Central memory CD4-positive, alpha-beta T cell (primary cell): Measurements from ENCODE around the gene KCNN3.
"Not testable (repeated sequence)": the region's sequence is repeated elsewhere in the genome, so short reads cannot be mapped to it uniquely, and the experiment has no call there.

ENCODE experiments used
- DNase-seq: peaks from one replicate; pipeline ENCODE4 v3.0.0; 2022

Gene KCNN3

DNA sequence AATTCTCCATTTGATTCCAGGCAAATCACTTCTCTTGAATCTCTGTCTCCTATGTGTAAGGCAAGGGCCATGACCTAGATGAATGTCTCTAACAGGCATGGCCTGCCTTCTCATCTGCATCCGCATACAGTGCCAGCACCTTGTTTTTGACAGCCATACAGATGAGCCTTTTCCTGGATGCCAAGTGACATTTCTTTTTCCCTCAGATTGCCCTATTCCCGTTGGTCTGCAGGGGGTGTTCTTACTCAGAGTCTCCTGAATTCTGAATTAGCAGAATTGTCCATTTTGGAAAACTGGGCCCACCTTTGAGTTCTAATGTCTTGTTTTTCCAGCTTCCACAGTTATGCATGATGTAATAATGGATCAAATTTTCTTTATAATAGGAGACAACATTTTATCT, 174.1 kb downstream of the KCNN3 start:
- DNase-seq = no peak

DNA sequence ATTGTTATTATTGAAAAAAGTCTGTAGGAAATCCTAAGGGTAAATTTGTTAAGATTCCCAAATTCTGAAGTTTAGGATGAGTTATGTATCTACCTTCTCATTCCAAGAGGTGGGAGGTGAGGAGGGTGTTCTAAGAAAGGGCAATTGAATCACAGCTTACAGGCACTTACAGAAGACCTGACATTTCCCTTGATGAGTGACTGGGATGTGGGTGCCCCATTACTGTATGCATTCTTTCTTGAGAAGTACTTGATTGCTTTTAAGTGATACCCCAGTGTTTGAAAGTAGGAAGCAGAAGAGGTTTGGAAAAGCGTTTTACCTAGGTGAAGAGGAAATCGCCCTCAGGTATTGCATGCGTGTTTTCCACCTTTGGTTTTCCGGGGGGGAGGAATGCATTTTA, 175.1 kb downstream of the KCNN3 start:
- DNase-seq = no peak

GRCh38 chr1:154689083-154689482, 181.0 kb downstream of the KCNN3 start:
- no peak for DNase-seq

GRCh38 chr1:154686507-154686906, 183.6 kb downstream of the KCNN3 start:
- no peak for DNase-seq

GRCh38 chr1:154683820-154684219, 186.3 kb downstream of the KCNN3 start:
- no peak for DNase-seq

DNA sequence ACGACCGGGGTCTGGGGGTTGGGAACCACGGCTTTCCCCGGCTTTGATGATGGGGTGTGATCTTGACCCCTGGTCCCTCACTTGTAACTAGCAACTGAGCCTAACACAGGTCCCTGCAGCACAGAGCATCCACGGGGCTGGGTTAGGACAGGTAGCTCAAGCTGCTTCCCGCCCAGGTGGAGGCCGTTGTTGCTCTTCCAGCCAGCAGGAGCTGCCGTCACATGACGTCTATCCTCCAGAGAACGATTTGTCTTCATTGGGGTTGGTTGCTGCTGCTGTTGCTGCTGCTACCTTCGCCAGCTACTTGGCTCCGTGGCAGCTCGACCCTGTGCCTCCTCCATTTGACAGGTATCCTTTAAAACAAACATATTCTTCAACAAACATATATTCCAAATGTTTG, 187.8 kb downstream of the KCNN3 start:
- DNase-seq = no peak

- not testable (repeated sequence) for DNase-seq
These were observed 192.2 kb downstream of the KCNN3 start for GRCh38 chr1:154677844-154678243.

DNA sequence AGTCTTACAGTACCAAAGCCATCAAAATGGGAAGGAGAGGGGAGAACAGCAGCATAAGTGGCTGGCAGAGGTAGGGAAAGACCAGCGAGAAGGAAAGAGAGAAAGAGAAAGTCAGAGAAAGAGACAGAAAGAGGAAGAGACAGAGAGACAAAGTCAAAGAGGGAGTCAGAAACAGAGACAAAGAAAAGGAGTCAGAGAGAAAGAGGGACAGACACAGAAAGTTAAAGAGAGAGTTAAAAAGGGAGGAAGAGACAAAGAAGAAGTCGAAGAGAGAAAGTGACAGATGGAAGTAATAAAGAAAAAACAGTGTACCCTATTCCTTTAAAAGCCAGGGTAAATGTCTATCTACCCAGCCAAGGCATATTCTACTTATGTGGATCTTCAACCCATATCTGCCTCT, 193.2 kb downstream of the KCNN3 start:
- DNase-seq = not testable (repeated sequence)

- DNase-seq = not testable (repeated sequence)
These were observed 195.6 kb downstream of the KCNN3 start for GRCh38 chr1:154674456-154674855.

- not testable (repeated sequence) for DNase-seq
These were observed 197.8 kb downstream of the KCNN3 start for GRCh38 chr1:154672245-154672644.

GRCh38 chr1:154671412-154671811, 198.7 kb downstream of the KCNN3 start:
- DNase-seq = not testable (repeated sequence)

GRCh38 chr1:154670310-154671270, 199.5 kb downstream of the KCNN3 start:
- DNase-seq = not testable (repeated sequence)

DNA sequence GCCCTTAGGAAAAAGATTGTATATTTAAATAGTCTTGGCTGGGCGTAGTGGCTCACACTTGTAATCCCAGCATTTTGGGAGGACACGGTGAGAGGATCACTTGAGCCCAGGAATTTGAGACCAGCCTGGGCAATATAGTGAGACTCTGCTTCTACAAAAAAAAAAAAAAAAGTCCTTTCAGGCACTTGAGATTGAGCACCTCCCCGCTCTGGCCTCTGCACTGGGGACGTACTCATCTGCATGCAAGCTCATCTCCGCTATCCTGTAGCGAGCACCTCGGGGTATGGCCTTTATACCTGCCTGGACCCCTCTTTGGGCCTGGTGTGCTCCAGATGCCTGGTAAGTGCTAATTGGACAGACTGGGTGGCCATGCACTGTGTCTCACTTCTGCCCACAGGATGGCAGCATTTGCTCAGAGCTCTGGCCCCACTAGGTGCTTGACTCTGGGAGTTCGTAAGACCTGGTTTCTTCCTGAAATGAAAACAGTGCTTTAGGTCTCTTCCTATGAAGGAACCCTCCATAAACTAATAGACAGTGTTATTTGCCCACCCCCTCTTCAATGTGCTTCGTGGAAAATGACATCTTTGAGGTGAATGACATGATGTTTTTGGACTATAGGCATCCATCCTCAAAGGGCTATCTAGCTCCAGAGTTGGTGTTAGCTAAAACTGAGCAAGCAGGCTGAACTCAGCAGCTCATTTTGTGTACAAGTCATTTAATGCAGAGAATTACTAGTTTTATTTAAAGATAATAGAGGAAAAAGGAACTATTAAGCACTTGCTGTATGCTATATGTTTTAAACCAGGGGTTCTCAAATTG, 200.4 kb downstream of the KCNN3 start:
- DNase-seq = peak; percentile 59

GRCh38 chr1:154666051-154666790, 203.9 kb downstream of the KCNN3 start:
- no peak for DNase-seq

GRCh38 chr1:154664331-154665002, 205.6 kb downstream of the KCNN3 start:
- DNase-seq = no peak

GRCh38 chr1:154663471-154664060, 206.5 kb downstream of the KCNN3 start:
- no peak for DNase-seq

DNA sequence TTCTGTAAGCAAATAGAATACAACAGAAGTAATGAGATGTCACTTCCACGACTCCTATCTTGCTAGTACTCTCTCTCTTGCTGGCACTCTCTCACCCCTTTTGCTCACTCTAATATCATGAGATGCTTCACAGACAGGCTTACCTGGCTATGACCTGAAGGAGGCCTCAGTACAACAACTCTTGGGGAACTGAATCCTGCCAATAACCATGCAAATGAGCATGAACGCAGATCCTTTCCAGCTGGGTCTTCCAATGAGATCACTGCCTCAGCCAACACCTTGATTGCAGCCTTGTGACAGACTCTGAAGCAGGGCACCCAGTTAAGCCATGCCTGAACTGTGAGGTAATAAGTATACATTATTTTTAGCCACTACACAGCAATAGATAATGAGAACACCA, 209.0 kb downstream of the KCNN3 start:
- no peak for DNase-seq

DNA sequence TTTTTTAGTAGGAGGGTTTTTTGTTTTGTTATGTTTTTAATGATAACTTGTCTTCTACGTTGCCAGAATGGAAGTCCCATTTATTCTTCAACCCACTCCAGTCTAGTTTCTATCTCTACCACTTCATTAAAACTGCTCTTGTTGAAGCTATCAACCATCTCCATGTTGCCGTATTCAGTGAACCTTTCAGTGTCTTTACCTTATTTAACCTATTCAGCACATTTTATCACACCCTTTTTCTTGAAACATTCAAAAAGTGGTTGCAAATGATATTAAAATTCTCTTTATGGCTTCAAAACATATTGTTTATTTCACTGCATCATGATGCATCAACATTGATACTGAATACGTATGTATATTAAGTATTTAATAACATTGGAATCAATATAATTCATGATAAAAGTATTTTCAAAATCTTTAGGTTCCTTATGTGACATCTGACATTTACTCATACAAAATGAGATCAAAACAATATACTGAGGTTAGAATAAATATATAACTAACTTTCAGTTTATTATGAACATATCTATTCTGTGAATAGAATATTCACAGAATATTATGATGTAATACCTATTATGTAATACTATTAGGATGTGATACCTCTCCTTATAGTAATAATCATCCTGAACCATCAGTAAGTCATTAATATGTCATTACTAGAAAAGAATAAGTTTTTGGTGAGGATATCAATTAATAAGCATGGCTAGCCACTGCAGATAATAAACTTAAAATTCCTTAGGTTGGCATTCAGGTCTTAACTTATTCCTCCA, 210.1 kb downstream of the KCNN3 start:
- no peak for DNase-seq

DNA sequence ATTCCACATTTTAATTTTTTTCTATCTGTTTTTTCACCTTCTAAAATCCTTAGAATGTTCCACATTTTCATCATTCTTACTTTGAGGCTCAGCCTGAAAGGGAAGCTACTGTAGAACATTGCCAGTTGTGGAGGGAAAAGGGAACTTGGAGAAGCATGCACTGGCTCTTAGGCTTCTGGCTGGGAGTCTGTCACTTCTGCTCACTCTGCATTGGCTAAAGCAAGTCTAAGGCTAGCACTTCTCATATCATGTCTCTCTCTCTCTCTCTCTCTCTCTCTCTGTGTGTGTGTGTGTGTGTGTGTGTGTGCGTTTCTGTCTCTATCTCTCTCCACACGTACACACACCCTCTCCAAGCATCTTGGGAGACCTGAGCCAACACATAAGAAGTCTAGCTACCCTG, 212.5 kb downstream of the KCNN3 start:
- no peak for DNase-seq

DNA sequence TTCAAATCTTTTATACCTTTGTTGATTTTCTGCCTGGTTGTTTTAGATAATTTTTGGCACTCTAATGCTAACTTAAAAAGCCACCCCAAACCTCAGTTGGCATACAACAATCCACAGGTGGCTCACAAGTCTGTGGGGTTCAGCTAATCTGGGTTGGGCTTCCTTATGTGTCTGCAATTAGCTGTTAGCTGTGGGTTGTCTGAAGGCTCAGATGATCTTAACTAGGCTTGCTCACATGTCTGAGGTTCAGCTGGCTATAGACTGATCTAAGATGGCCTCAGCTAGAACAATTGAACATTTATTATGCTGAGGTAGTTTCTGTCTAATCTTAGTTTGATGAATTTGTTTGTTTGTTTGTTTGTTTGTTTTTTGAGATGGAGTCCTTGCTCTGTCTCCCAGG, 217.2 kb downstream of the KCNN3 start:
- no peak for DNase-seq
